Measurements from ENCODE around the gene KCNMB2.

DNA sequence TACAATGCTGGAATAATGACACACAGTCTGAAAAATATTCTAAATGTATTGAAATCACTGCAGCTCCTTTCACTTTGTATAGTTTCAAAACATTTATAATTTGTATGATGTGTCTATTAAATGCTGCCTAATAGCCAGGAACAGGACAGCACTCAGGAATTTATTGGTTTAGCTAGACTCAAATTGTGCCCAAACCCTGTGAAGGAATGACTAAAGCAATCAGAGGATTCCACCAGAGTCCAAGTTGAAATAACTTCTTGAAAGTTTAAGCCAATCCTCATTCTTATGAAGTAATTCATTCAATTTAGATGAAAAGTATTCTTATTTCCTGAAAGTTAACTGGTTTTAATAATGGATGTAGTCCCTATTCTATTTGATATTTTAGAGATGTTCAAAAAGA lies 268.4 kb downstream of the KCNMB2 start:
- TF ChIP-seq, protein P1, sequence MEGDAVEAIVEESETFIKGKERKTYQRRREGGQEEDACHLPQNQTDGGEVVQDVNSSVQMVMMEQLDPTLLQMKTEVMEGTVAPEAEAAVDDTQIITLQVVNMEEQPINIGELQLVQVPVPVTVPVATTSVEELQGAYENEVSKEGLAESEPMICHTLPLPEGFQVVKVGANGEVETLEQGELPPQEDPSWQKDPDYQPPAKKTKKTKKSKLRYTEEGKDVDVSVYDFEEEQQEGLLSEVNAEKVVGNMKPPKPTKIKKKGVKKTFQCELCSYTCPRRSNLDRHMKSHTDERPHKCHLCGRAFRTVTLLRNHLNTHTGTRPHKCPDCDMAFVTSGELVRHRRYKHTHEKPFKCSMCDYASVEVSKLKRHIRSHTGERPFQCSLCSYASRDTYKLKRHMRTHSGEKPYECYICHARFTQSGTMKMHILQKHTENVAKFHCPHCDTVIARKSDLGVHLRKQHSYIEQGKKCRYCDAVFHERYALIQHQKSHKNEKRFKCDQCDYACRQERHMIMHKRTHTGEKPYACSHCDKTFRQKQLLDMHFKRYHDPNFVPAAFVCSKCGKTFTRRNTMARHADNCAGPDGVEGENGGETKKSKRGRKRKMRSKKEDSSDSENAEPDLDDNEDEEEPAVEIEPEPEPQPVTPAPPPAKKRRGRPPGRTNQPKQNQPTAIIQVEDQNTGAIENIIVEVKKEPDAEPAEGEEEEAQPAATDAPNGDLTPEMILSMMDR (optimal IDR thresholded peaks at IDR 0.05 in 1 of 3, IDR thresholded peaks at IDR 0.05 in 1 of 3, conservative IDR thresholded peaks at IDR 0.05 in 1 of 3; ENCODE audit: extremely low read depth in 1 of 3, insufficient read depth in 2 of 3, low read length in 3 of 3), result no peak
- TF ChIP-seq EZH2 (IDR thresholded peaks at IDR 0.05; ENCODE audit: low read length), result no peak

Measured in keratinocyte (primary cell).